ENCODE measurements around the gene FAM3D.

DNA sequence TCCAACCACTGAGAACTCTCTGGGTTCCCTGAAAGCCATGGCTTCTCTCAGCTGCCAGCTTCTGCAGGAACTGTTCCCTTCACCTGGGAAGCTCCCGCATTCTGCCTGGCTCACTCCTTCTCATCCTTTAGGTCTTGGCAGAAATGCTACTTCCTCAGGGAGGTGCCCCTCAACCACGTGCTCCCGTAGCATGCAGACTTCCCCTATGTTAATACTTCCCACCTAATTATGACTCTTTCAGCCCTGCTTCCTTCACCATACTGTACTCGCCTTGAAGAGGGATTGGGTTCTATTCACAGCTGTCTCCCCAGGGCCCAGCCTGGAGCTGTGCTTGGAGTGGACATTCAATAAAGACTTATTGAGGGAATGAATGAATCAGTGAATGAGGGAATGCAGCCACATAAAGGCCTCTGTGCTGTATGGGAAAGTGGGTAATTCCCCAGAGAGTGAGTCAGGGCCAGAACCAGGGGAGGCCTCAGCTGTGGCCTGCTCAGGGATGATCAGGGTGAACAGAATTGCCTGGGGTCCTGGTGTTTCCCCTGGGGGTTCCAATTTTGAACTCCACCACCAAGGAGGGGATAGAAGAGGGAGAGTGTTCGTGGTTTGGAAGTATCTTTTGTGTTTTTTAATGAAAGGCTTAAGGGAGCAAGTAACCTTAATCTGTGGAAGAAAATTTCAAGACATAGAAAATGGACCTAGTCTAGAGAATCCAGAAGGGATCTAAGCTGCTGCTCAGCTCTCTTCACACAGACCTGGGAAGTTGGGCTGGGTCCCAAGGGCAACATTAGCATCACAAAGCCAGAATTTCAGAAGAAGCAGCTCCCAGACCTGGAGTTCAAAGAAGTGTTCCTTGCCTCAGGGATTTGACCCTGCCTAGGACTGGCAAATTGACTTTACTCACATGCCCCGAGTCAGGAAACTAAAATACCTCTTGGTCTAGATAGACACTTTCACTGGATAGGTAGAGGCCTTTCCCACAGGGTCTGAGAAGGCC, 74.8 kb downstream of the FAM3D start:
- TF ChIP-seq, protein P1, sequence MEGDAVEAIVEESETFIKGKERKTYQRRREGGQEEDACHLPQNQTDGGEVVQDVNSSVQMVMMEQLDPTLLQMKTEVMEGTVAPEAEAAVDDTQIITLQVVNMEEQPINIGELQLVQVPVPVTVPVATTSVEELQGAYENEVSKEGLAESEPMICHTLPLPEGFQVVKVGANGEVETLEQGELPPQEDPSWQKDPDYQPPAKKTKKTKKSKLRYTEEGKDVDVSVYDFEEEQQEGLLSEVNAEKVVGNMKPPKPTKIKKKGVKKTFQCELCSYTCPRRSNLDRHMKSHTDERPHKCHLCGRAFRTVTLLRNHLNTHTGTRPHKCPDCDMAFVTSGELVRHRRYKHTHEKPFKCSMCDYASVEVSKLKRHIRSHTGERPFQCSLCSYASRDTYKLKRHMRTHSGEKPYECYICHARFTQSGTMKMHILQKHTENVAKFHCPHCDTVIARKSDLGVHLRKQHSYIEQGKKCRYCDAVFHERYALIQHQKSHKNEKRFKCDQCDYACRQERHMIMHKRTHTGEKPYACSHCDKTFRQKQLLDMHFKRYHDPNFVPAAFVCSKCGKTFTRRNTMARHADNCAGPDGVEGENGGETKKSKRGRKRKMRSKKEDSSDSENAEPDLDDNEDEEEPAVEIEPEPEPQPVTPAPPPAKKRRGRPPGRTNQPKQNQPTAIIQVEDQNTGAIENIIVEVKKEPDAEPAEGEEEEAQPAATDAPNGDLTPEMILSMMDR (IDR thresholded peaks at IDR 0.05): no peak
- TF ChIP-seq POLR2A (IDR thresholded peaks at IDR 0.05): no peak
